GM11168 (cell line): ENCODE measurements around the gene ITGB3.

ENCODE experiments used
- in situ Hi-C: fragments of 300-500 bp; cut with MboI; formaldehyde crosslinking; loops from one replicate; pipeline ENCODE4 v1.12.0; 2022; ENCODE audit warnings: low sequenced_read_pairs; ENCODE audit not compliant: unreplicated experiment

The ITGB3 gene

DNA sequence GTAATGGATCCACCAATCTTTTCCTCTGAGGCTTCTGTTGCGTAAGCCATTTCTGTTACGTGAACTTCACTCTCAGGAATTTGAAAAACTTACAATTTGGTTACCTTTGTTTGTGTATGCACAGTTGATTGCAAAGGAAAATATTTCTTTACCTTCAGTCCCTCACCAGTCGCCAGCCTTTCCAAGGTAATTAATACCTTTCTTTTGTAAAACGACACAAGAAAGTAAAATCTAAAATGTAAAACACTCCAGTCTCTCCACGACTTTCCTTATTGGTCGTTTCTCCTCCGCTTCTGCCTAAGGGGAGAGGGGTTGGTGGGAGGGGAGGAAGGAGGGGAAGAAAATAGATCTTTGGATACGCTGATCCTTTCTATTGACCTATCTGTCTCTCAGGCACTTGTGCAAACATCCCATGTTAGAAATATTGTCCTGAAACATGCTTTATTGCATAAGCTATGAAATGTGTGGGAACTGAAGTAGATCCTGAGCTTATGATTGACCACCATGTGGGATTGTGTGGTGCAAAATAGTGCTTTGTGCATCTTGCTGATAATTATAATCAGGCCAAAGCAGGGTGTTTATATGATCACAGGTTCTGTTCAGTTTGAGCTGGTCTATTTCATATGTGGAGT lies 37.7 kb downstream of the ITGB3 start:
- in situ Hi-C loops, result no loop called here

GRCh38 chr17:47292206-47292605 lies 38.6 kb downstream of the ITGB3 start:
- in situ Hi-C loops, result no loop called here

DNA sequence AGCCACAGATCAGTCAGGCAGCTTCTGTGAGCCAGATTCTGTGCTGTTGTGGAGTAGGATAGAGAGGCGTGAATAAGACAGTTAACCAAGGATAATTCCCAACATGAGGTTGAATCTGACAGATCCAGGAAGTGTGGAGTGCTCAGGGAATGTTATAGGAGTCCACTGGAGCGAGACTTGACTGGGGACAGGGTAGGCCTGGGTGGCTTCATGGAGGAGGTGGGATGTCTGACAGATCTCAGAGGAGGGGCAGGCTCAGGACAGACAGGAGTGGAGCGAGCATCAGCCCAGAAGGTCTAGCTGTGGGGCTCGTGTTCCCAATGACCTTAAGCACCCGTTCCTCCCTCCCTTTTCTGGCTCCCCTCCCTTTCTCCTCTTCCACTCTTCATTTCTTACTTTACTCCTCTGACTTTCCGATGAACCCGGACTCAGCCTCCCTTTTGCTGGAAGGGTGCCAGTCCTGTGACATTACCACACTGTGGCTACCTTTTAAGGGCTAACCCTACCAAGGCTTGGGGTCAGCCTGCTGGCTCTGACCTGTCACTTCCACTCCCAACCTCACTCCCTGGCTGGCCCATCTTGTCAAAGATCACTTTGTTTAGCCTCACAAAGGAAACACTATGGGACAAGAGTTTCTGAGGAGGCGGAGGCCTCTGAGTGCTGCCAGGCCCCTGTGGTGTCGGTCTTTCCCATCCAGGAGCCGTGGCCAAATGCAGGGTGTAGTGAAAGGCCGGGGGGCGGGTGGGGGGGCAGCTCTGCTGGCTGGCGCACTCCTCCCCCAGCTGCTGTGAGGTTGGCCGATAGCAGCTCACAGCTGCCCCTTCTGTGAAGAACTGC lies 41.6 kb downstream of the ITGB3 start:
- in situ Hi-C loops, result no loop called here

GRCh38 chr17:47295874-47296255 lies 42.2 kb downstream of the ITGB3 start:
- in situ Hi-C loops, result no loop called here

DNA sequence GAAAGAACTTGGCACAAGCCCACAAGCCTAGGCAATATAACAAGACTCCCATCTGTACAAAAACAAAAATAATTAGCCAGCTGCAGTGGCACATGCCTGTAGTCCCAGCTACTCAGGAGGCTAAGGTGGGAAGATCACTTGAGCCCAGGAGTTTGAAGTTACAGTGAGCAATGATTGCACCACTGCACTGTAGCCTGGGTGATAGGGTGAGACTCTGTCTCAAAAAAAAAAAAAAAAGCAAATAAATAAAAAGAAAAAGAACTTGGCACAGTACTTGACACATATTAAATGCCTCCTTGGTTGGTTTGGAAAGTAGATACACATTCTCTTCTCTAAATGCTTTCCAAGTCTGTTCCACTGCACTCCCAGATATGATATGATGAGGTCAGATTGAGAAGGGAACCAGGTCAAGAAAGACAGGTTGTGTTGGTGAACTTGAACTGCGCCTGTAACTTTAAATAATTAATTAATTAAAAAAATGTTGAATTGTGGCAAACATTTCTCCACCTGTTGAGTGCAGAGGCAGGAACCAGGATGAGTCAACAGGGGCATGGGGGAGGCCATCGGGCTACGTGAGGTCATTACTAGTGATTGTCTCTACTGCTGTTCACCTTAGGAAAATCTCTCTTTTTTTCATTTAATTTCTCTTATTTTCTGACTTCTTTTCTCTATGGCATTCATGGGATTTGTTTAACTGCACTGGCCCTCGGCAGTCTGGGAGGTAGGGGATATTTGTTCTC lies 44.2 kb downstream of the ITGB3 start:
- in situ Hi-C loops, result no loop called here

DNA sequence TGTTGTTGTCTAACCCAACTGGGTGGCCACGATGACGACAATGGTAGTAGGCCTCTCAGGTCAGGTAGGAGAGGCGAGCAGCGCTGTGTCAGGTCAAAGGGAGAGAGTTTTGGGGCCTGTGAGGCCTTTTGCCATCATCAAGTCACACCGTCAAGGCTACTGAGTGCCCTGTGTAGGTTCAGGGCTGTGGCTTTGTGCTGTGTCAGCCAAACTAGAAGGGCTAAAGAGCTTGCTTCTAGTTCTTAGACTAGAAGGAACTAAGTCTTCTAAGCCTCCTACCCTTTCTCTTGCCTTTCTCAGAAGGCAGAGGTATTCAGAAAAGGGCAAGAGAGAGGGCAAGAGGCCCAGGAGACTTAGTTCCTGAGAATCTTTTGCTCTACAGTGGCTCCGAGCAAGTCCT lies 45.1 kb downstream of the ITGB3 start:
- in situ Hi-C loops, result no loop called here

DNA sequence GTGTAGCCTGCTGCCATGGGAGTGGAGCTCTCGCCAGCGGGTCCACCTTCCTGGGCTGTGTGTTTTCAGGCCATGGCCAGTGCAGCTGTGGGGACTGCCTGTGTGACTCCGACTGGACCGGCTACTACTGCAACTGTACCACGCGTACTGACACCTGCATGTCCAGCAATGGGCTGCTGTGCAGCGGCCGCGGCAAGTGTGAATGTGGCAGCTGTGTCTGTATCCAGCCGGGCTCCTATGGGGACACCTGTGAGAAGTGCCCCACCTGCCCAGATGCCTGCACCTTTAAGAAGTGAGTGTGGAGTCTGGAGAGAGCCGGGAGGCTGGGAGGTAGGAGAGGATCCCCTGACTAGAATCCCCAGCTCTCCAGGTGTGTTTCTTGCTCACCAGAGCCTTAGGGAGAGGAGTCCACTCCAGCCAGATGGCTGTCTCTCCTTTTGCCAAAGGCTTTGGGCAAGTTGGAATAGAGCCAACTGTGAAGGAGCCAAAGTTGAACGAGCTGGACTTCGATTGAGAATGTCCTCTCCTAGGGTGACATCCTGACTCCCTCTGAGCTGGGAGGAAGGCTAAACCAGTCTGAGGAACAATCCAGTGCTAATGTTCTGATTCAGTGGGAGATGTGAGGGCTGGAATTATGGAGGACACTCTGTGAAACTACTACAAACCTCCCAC lies 45.7 kb downstream of the ITGB3 start:
- in situ Hi-C loops, result no loop called here

GRCh38 chr17:47300718-47301117 lies 47.1 kb downstream of the ITGB3 start:
- in situ Hi-C loops, result no loop called here

DNA sequence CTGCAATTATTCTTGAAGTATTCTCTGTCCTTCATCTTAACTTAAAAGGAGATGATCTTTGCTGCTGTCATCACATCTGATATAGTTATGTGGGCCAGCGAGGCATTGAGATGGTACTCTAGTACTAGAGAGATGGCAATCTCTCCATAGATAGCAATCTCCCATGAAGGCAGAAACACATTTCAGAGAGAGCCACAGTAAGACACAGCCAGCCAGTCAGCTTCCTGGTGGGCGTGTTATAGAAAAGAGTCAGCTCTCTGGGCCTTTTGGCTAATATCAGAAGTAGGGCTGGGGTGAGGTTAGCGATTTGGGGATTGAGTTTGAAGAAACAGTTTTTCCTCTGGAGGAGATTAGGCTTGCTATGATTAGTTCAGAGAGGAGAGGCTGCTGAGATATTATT lies 47.5 kb downstream of the ITGB3 start:
- in situ Hi-C loops, result no loop called here

- in situ Hi-C loops, result no loop called here
Measured at GRCh38 chr17:47301831-47302230, 48.2 kb downstream of the ITGB3 start.

GRCh38 chr17:47304186-47304585 lies 50.6 kb downstream of the ITGB3 start:
- in situ Hi-C loops, result no loop called here

GRCh38 chr17:47305302-47305923 lies 51.8 kb downstream of the ITGB3 start:
- in situ Hi-C loops, result no loop called here

DNA sequence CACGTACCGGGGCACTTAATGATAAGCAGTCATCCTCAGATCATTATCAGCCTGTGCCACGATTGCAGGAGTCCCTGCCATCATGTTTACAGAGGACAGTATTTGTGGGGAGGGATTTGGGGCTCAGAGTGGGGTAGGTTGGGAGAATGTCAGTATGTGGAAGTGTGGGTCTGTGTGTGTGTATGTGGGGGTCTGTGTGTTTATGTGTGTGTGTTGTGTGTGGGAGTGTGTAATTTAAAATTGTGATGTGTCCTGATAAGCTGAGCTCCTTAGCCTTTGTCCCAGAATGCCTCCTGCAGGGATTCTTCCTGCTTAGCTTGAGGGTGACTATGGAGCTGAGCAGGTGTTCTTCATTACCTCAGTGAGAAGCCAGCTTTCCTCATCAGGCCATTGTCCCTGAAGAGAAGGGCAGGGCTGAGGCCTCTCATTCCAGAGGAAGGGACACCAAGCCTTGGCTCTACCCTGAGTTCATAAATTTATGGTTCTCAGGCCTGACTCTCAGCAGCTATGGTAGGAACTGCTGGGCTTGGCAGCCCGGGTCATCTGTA lies 56.6 kb downstream of the ITGB3 start:
- in situ Hi-C loops, result loop anchor here (5.0 kb wide), 1 partner anchor 83 kb away; no protein-coding TSS in a partner anchor

DNA sequence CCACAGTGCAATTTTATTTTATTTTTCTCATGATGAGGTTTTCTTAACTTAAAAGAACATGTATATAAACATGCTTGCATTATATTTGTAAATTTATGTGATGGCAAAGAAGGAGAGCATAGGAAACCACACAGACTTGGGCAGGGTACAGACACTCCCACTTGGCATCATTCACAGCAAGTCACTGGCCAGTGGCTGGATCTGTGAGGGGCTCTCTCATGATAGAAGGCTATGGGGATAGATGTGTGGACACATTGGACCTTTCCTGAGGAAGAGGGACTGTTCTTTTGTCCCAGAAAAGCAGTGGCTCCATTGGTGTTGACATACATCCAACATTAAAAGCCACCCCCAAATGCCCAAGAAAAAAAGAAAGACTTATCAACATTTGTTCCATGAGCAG lies 57.8 kb downstream of the ITGB3 start:
- in situ Hi-C loops, result loop anchor here (5.0 kb wide), 1 partner anchor 84 kb away; no protein-coding TSS in a partner anchor

- in situ Hi-C loops, result no loop called here
Measured at GRCh38 chr17:47315451-47316266, 62.0 kb downstream of the ITGB3 start.

GRCh38 chr17:47316311-47316710 lies 62.7 kb downstream of the ITGB3 start:
- in situ Hi-C loops, result no loop called here

- in situ Hi-C loops, result no loop called here
Measured at GRCh38 chr17:47317119-47317518, 63.5 kb downstream of the ITGB3 start.

DNA sequence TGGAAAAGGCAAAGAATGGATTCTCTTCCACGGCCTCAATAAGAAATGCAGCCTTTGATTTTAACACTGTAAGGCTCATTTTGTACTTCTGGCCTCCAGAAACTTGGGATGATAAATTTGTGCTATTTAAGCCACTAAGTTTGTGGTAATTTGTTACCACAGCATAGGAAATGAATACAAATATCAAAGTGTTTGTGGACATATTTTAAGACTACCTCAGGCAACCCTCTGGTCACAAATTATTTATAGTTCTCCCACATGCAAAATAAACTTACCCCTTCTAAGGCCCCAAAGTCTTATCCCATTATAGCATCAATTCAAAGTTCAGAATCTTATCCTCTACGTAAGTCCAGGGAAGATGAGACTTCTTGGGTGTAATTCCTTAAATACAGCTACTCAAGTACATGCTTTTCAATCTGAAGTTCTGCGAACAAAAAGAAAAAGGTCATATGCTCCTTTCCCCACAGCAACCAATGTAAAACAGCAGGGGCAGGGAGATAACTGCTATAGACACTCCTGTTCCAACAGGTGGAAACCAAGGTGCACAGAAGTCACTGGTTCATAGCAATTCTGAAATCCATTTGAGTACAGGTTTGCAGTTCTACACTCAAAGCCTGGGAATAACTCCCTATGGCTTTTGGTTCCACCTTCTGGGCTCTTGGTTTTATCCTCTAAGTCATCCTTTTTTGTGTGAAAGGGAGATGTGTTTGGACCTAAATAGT lies 64.7 kb downstream of the ITGB3 start:
- in situ Hi-C loops, result no loop called here
